Keratinocyte (primary cell): Measurements from ENCODE around the gene CD247. TPM values are rescaled to one million over a fixed set of nuclear protein-coding genes. Genes with fewer than 3 reads are reported as not detected.

Experiments
- DNase-seq: peaks from one replicate; pipeline ENCODE4 v3.0.0-alpha.2; 2011; ENCODE audit warnings: low read depth, missing footprints, low spot score
- FAIRE-seq: peaks from 2 replicates; lab custom pipeline; 2011; peaks lifted over from hg19 to GRCh38; lab: Jason Lieb, UNC
- H2AFZ ChIP-seq: 2 replicates; pipeline ENCODE4 v1.6.0; 2012; ENCODE audit warnings: low read length, control low read depth, inconsistent platforms; ENCODE audit not compliant: control insufficient read depth
- H3K27ac ChIP-seq: 2 replicates; pipeline ENCODE4 v1.5.1; 2011; ENCODE audit warnings: low read length; ENCODE audit not compliant: control insufficient read depth, insufficient read depth
- H3K27me3 ChIP-seq: 3 replicates; pipeline ENCODE4 v1.6.0; 2011; ENCODE audit warnings: low read length; ENCODE audit not compliant: control insufficient read depth, insufficient read depth; ENCODE audit errors: extremely low read depth
- H3K36me3 ChIP-seq, 2 experiments: 2 replicates in 1 of 2; 3 replicates in 1 of 2; pipeline ENCODE4 v1.5.1; 2011; ENCODE audit warnings: low read length in 2 of 2, mild to moderate bottlenecking in 1 of 2; ENCODE audit not compliant: control insufficient read depth in 2 of 2, insufficient read depth in 2 of 2; ENCODE audit errors: extremely low read depth in 1 of 2
- H3K4me1 ChIP-seq: 3 replicates; pipeline ENCODE4 v1.5.1; 2011; ENCODE audit warnings: low read length; ENCODE audit not compliant: control insufficient read depth, insufficient read depth; ENCODE audit errors: extremely low read depth
- H3K4me2 ChIP-seq: 3 replicates; pipeline ENCODE4 v1.6.0; 2011; ENCODE audit warnings: low read depth, low read length; ENCODE audit not compliant: control insufficient read depth, insufficient read depth; ENCODE audit errors: extremely low read depth
- H3K4me3 ChIP-seq, 3 experiments: fragments of 200-600 bp in 1 of 3; sonication (generic) in 1 of 3; 2 replicates in 2 of 3; 3 replicates in 1 of 3; pipeline ENCODE4 v1.5.1; 2011 to 2016; ENCODE audit warnings: low read length in 3 of 3, mild to moderate bottlenecking in 3 of 3, control low read depth in 2 of 3, inconsistent platforms in 1 of 3, low read depth in 1 of 3, mixed read lengths in 1 of 3, mixed run types in 1 of 3, moderate library complexity in 1 of 3; ENCODE audit not compliant: control insufficient read depth in 2 of 3, insufficient read depth in 2 of 3; ENCODE audit errors: extremely low read depth in 1 of 3
- H3K79me2 ChIP-seq: 2 replicates; pipeline ENCODE4 v1.6.0; 2012; ENCODE audit warnings: low read length; ENCODE audit not compliant: control insufficient read depth, insufficient read depth
- H3K9ac ChIP-seq: 3 replicates; pipeline ENCODE4 v1.6.0; 2011; ENCODE audit warnings: low read length; ENCODE audit not compliant: control insufficient read depth, insufficient read depth; ENCODE audit errors: extremely low read depth
- H3K9me1 ChIP-seq: 3 replicates; pipeline ENCODE4 v1.6.0; 2011; ENCODE audit warnings: low read length; ENCODE audit not compliant: control insufficient read depth, insufficient read depth; ENCODE audit errors: extremely low read depth
- H3K9me3 ChIP-seq: 2 replicates; pipeline ENCODE4 v1.5.1; 2012; ENCODE audit warnings: low read depth, low read length; ENCODE audit not compliant: control insufficient read depth
- H4K20me1 ChIP-seq: 3 replicates; pipeline ENCODE4 v1.6.0; 2011; ENCODE audit warnings: low read length; ENCODE audit not compliant: control insufficient read depth, insufficient read depth; ENCODE audit errors: extremely low read depth
- CTCF ChIP-seq, 3 experiments: IDR thresholded peaks in 1 of 3; conservative IDR thresholded peaks in 1 of 3; optimal IDR thresholded peaks in 1 of 3; 2 replicates in 2 of 3; 3 replicates in 1 of 3; pipeline versions ENCODE3 to v1.5.1; 2011; ENCODE audit warnings: low read length in 3 of 3, mild to moderate bottlenecking in 3 of 3, moderate library complexity in 2 of 3, control low read depth in 1 of 3, inconsistent platforms in 1 of 3; ENCODE audit not compliant: insufficient read depth in 2 of 3; ENCODE audit errors: extremely low read depth in 1 of 3
- EZH2 ChIP-seq: IDR thresholded peaks from one replicate; pipeline ENCODE4 v1.6.1; 2012; ENCODE audit warnings: inconsistent platforms, mild to moderate bottlenecking, low read length, moderate library complexity
- dilution Hi-C: fragments of 300-500 bp; cut with MboI; formaldehyde crosslinking; loops from one replicate; pipeline ENCODE4 v1.7.0; 2020; ENCODE audit warnings: low sequenced_read_pairs; ENCODE audit not compliant: extremely low pct_ligation_motif_present
- polyA plus RNA-seq, 5 experiments: library from polyadenylated mRNA; depleted of rRNA in 3 of 5; stranded (reverse) in 3 of 5; stranded (forward) in 1 of 5; unstranded in 1 of 5; fragments of >200 nt; gene quantifications; 1 replicate in 1 of 5; 2 replicates in 3 of 5; 3 replicates in 1 of 5; pipeline versions ENCODE4 v1.2.1 to v1.2.3, GENCODE V29; 2011 to 2012; ENCODE audit warnings: missing spikeins in 2 of 5, low read depth in 1 of 5, low replicate concordance in 1 of 5

The CD247 gene
- polyA plus RNA-seq, 1 donor (not counting 4 experiments of a cell fraction or from before 2014, with no cell fraction given): not detected

DNA sequence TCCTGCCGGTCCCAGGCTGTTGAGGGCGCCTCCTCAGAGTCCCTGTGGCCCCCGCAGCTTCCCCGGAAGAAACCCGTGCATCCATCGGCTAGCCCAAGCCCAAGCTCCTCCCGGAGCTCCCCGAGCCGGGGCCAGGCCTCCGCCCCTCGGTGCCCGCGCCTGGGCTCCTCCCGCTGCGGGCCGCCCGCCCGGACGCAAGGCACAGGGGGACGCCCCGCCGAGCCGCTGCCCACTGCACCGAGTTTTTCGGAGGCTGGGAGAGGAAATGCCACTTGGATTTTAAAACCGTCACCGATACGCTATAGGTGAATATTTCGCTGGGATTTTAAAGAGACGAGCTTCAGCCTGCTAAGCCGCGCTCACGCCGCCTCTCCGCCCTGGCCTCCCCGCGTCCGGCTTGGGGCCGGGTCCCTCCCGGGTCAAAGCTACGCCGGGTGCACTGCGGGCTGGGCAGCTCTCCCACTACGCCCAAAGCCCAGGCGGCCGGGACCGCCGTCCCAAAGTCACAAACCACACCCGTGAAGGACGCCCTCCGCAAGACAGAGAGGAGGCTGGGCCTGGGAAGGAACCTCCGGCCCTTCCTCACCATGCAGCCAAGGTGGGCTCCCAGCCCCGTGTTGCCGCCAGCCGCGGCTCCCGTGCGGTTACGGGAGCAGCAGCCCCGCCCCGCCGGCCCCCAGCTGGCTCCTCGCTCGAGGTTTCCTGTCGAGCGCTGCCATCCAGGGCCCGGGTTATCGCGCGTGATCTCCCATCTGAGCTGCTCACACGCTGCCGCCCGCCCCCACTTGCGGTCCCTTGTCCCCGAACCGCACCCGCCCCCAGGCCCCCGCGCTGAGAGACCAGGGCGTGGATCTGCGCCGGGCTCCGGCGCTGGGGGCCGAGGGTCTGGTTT, 63.2 kb downstream of the CD247 start:
- Histone ChIP-seq H3K27me3 (peaks cover 7% of the 10 kb centered on the region), H3K4me1 (no peaks in the 10 kb centered on the region), H3K9me3 (no peaks in the 10 kb centered on the region), H2AFZ (peak overlapping the region; percentile 96), H3K4me2 (peak overlapping the region; percentile 98), H3K4me3 (peak overlapping the region; percentile 51 to 85 (median 76)), H3K36me3 (no peaks in the 10 kb centered on the region), H3K9me1 (no peaks in the 10 kb centered on the region), H4K20me1 (no peaks in the 10 kb centered on the region), H3K9ac (peak overlapping the region; percentile 77), H3K79me2 (no peaks in the 10 kb centered on the region), H3K27ac (peak overlapping the region; percentile 36)
- no peak for DNase-seq
- TF ChIP-seq CTCF (optimal IDR thresholded peaks at IDR 0.05 in 1 of 3, IDR thresholded peaks at IDR 0.05 in 1 of 3, conservative IDR thresholded peaks at IDR 0.05 in 1 of 3; ENCODE audit: extremely low read depth in 1 of 3, insufficient read depth in 2 of 3, low read length in 3 of 3) (no peak), EZH2 (no peak)
- no peak for FAIRE-seq
- dilution Hi-C loops: no loop called here

- DNase-seq: no peak
- H3K4me1 ChIP-seq: no peaks in the 10 kb centered on the region
- peak overlapping the region; percentile 96 for H2AFZ ChIP-seq
- peaks cover 7% of the 10 kb centered on the region for H3K27me3 ChIP-seq
- FAIRE-seq: no peak
- TF ChIP-seq EZH2 (no peak), CTCF (optimal IDR thresholded peaks at IDR 0.05 in 1 of 3, IDR thresholded peaks at IDR 0.05 in 1 of 3, conservative IDR thresholded peaks at IDR 0.05 in 1 of 3; ENCODE audit: extremely low read depth in 1 of 3, insufficient read depth in 2 of 3, low read length in 3 of 3) (no peak)
- peak overlapping the region; percentile 51 to 85 (median 76) for H3K4me3 ChIP-seq
- no peaks in the 10 kb centered on the region for H3K9me3 ChIP-seq
- dilution Hi-C loops: no loop called here
- no peaks in the 10 kb centered on the region for H4K20me1 ChIP-seq
- H3K79me2 ChIP-seq: no peaks in the 10 kb centered on the region
- peak overlapping the region; percentile 77 for H3K9ac ChIP-seq
- H3K36me3 ChIP-seq: no peaks in the 10 kb centered on the region
- H3K4me2 ChIP-seq: peak overlapping the region; percentile 98
- no peak overlapping the region for H3K27ac ChIP-seq
- H3K9me1 ChIP-seq: no peaks in the 10 kb centered on the region
Observed at GRCh38 chr1:167454304-167454893, 63.9 kb downstream of the CD247 start.
